Left lung (tissue), 10 donors: Measurements from ENCODE around the gene DRG2. TPM values are rescaled to one million over a fixed set of nuclear protein-coding genes. Genes with fewer than 3 reads are reported as not detected.

ENCODE experiments used
- ATAC-seq: fragments of 200-7000 bp; cut with Tn5 transposase; one replicate; pipeline ENCODE4 v1.9.1; 2020; ENCODE audit warnings: moderate library complexity
- DNase-seq, 4 donors: peaks; one replicate each; pipeline ENCODE4 v3.0.0-alpha.2; 2013 to 2020
- H3K27ac ChIP-seq, 2 donors: fragments of 200-600 bp; sonication (generic) in 1 of 2; one replicate each; pipeline versions ENCODE4 v1.5.0 to v1.8.0; 2020 to 2021
- H3K27me3 ChIP-seq, 2 donors: fragments of 200-600 bp; sonication (generic) in 1 of 2; one replicate each; pipeline versions ENCODE4 v1.5.0 to v1.8.0; 2020 to 2021
- H3K36me3 ChIP-seq, 2 donors: fragments of 200-600 bp; sonication (generic) in 1 of 2; one replicate each; pipeline versions ENCODE4 v1.5.0 to v1.8.0; 2020 to 2021
- H3K4me1 ChIP-seq, 2 donors: fragments of 200-600 bp; one replicate each; pipeline ENCODE4 v1.8.0; 2021
- H3K4me3 ChIP-seq, 2 donors: fragments of 200-600 bp; sonication (generic) in 1 of 2; one replicate each; pipeline versions ENCODE4 v1.5.0 to v1.8.0; 2020 to 2021; ENCODE audit warnings: mild to moderate bottlenecking in 1 of 2
- H3K9me3 ChIP-seq, 2 donors: fragments of 200-600 bp; sonication (generic) in 1 of 2; one replicate each; pipeline versions ENCODE4 v1.5.0 to v1.8.0; 2020 to 2021
- CTCF ChIP-seq, 2 donors: fragments of 200-600 bp; sonication (generic) in 1 of 2; IDR thresholded peaks; one replicate each; pipeline versions ENCODE4 v1.5.0 to v1.8.0; 2021; ENCODE audit warnings: antibody characterized with exemption in 2 of 2
- intact Hi-C, 2 donors: fragments of 100-400 bp; cut with DNase I; formaldehyde crosslinking; loops; one replicate each; pipeline versions ENCODE4 v1.11.2 to v1.14.2; 2022
- polyA plus RNA-seq, 6 donors: library from polyadenylated mRNA; unstranded; fragments of 120-200 nt; gene quantifications; one replicate each; pipeline ENCODE4 v1.2.1, GENCODE V29; 2013; ENCODE audit not compliant: insufficient read length in 6 of 6
- total RNA-seq, 2 donors: library from RNA; stranded (reverse); fragmentation: NEBNext Ultra II Directional; extraction: Animal tissue kit (Norgen Biotek cat#: 25700); gene quantifications; one replicate each; pipeline ENCODE4 v1.2.1, GENCODE V29; 2021
- donor health status: DM: no; HTN: yes; CAD: no.
- donor health status: DM: no; HTN: no; CAD: no.

The DRG2 gene
- total and polyA plus RNA-seq, 8 donors, result 30.1 to 48.2 (median 38.2) TPM

- intact Hi-C loops, result no loop called here
Measured at GRCh38 chr17:18148586-18148985, 60.8 kb downstream of the DRG2 start.

GRCh38 chr17:18151290-18151689, 63.5 kb downstream of the DRG2 start:
- H3K27ac ChIP-seq, result no peak overlapping the region
- DNase-seq, result no peak
- no peak overlapping the region for H3K4me3 ChIP-seq
- peaks cover 7 to 16% of the 10 kb centered on the region in 2 donors for H3K4me1 ChIP-seq
- H3K27me3 ChIP-seq, result no peaks in the 10 kb centered on the region
- H3K9me3 ChIP-seq, result no peaks in the 10 kb centered on the region
- no peak for TF ChIP-seq CTCF (IDR thresholded peaks at IDR 0.05)
- no peaks in the 10 kb centered on the region for H3K36me3 ChIP-seq
- ATAC-seq, result no peak
- intact Hi-C loops, result no loop called here

More at GRCh38 chr17:18148586-18148985, 60.8 kb downstream of the DRG2 start:
- no peaks in the 10 kb centered on the region for H3K27me3 ChIP-seq
- no peaks in the 10 kb centered on the region for H3K36me3 ChIP-seq
- peaks cover 7 to 11% of the 10 kb centered on the region in 2 donors for H3K4me1 ChIP-seq
- DNase-seq, result no peak
- no peaks in the 10 kb centered on the region for H3K9me3 ChIP-seq
- ATAC-seq, result no peak
- no peak for TF ChIP-seq CTCF (IDR thresholded peaks at IDR 0.05)
- H3K27ac ChIP-seq, result no peak overlapping the region
- no peak overlapping the region for H3K4me3 ChIP-seq

- intact Hi-C loops, result no loop called here
- Histone ChIP-seq H3K9me3 (no peaks in the 10 kb centered on the region), H3K36me3 (no peaks in the 10 kb centered on the region), H3K27me3 (no peaks in the 10 kb centered on the region), H3K27ac (no peak overlapping the region), H3K4me3 (no peak overlapping the region), H3K4me1 (peaks cover 7 to 36% of the 10 kb centered on the region in 2 donors)
- no peak for TF ChIP-seq CTCF (IDR thresholded peaks at IDR 0.05)
- no peak for DNase-seq
- no peak for ATAC-seq
Measured at GRCh38 chr17:18155179-18155578, 67.4 kb downstream of the DRG2 start.

- Histone ChIP-seq H3K27me3 (no peaks in the 10 kb centered on the region), H3K9me3 (no peaks in the 10 kb centered on the region), H3K36me3 (no peaks in the 10 kb centered on the region), H3K4me3 (no peak overlapping the region), H3K4me1 (peaks cover 7 to 36% of the 10 kb centered on the region in 2 donors), H3K27ac (no peak overlapping the region)
- TF ChIP-seq CTCF (IDR thresholded peaks at IDR 0.05), result no peak
- intact Hi-C loops, result no loop called here
- DNase-seq (no peak), ATAC-seq (no peak)
Measured at GRCh38 chr17:18156171-18156975, 68.6 kb downstream of the DRG2 start.

- no peak for ATAC-seq
- no peaks in the 10 kb centered on the region for H3K9me3 ChIP-seq
- no peaks in the 10 kb centered on the region for H3K36me3 ChIP-seq
- intact Hi-C loops, result no loop called here
- peaks cover 7 to 36% of the 10 kb centered on the region in 2 donors for H3K4me1 ChIP-seq
- no peak for DNase-seq
- no peak overlapping the region for H3K27ac ChIP-seq
- TF ChIP-seq CTCF (IDR thresholded peaks at IDR 0.05), result no peak
- no peak overlapping the region for H3K4me3 ChIP-seq
- H3K27me3 ChIP-seq, result no peaks in the 10 kb centered on the region
Measured at GRCh38 chr17:18156976-18157280, 69.2 kb downstream of the DRG2 start.

Other genes starting within 250 kb of the DRG2 start
- gene TOM1L2, start 115.5 kb upstream of the DRG2 start, total RNA-seq, result 10 to 100 TPM; 56.4 to 71.2 TPM
- gene TOM1L2, start 115.5 kb upstream of the DRG2 start, polyA plus RNA-seq, result 10 to 100 TPM; 51.2 to 62.3 (median 57.4) TPM
- gene DRC3, start 115.1 kb upstream of the DRG2 start, total RNA-seq, result 1 to 10 TPM; 3.6 to 7.6 TPM
- gene DRC3, start 115.1 kb upstream of the DRG2 start, polyA plus RNA-seq, result 10 to 100 TPM; 13.3 to 22.8 (median 19.0) TPM
- gene ATPAF2, start 48.8 kb upstream of the DRG2 start, total RNA-seq, result 10 to 100 TPM; 36.8 to 38.2 TPM
- 10 to 100 TPM; 21.3 to 26.6 (median 22.8) TPM for gene ATPAF2, start 48.8 kb upstream of the DRG2 start, polyA plus RNA-seq
- gene GID4, start 48.5 kb upstream of the DRG2 start, total RNA-seq, result 1 to 10 TPM; 7.9 to 8.8 TPM
- 10 to 100 TPM; 12.4 to 15.1 (median 13.4) TPM for gene GID4, start 48.5 kb upstream of the DRG2 start, polyA plus RNA-seq
- 1 to 10 TPM; 1.3 to 1.6 TPM for gene MYO15A, start 20.8 kb downstream of the DRG2 start, total RNA-seq
- gene MYO15A, start 20.8 kb downstream of the DRG2 start, polyA plus RNA-seq, result 1 to 10 TPM; 1.7 to 3.2 (median 2.9) TPM
- gene ALKBH5, start 95.9 kb downstream of the DRG2 start, total RNA-seq, result 10 to 100 TPM; 87.6 to 99.6 TPM
- gene ALKBH5, start 95.9 kb downstream of the DRG2 start, polyA plus RNA-seq, result 10 to 100 TPM; 53.6 to 68.2 (median 59.8) TPM
- 10 to 100 TPM; 14.4 to 17.8 TPM for gene LLGL1, start 137.7 kb downstream of the DRG2 start, total RNA-seq
- 10 to 100 TPM; 28.4 to 40.9 (median 36.9) TPM for gene LLGL1, start 137.7 kb downstream of the DRG2 start, polyA plus RNA-seq
- 100 to 1,000 TPM; 313 to 381 TPM for gene FLII, start 170.8 kb downstream of the DRG2 start, total RNA-seq
- gene FLII, start 170.8 kb downstream of the DRG2 start, polyA plus RNA-seq, result 100 to 1,000 TPM; 124 to 158 (median 142) TPM
- gene MIEF2, start 172.7 kb downstream of the DRG2 start, total RNA-seq, result 10 to 100 TPM in 1 of 2 donors, 1 to 10 TPM in 1; 9.0 to 16.3 TPM
- gene MIEF2, start 172.7 kb downstream of the DRG2 start, polyA plus RNA-seq, result 10 to 100 TPM in 4 of 6 donors, 1 to 10 TPM in 2; 8.3 to 12.5 (median 11.1) TPM
- 10 to 100 TPM; 24.7 to 43.8 TPM for gene TOP3A, start 227.0 kb downstream of the DRG2 start, total RNA-seq
- gene TOP3A, start 227.0 kb downstream of the DRG2 start, polyA plus RNA-seq, result 10 to 100 TPM; 47.6 to 65.1 (median 52.3) TPM
- gene SMCR8, start 227.3 kb downstream of the DRG2 start, total RNA-seq, result 10 to 100 TPM; 16.7 to 23.4 TPM
- 10 to 100 TPM; 12.0 to 13.7 (median 13.0) TPM for gene SMCR8, start 227.3 kb downstream of the DRG2 start, polyA plus RNA-seq